Suppressor macrophage (primary cell): ENCODE measurements around the gene DLX3.
"Not testable (repeated sequence)": the region's sequence is repeated elsewhere in the genome, so short reads cannot be mapped to it uniquely, and the experiment has no call there.

Experiments used
- DNase-seq, 4 experiments: peaks; one replicate each; pipeline ENCODE4 v3.0.0-alpha.2; 2020 to 2022
- total RNA-seq, 17 experiments: gene quantifications; one replicate each; lab custom pipeline; 2026; ENCODE audit warnings: mixed read lengths in 6 of 17, inconsistent platforms in 3 of 17; lab: John Stamatoyannopoulos, UW

The DLX3 gene
- total RNA-seq, result 0 to 1.2 (median 0) reads per million in 17 experiments

GRCh38 chr17:49995055-49995738, at the start of gene DLX3:
Gene DLX3, minus strand, starts transcription at chr17:49995224. Its CDS starts 226 bp downstream, at chr17:49994998.
- peak; percentile 46 to 65 (median 55) for DNase-seq

GRCh38 chr17:50044483-50044882, 49.5 kb upstream of the DLX3 start:
- no peak for DNase-seq

- no peak for DNase-seq
These were observed 48.5 kb upstream of the DLX3 start for GRCh38 chr17:50043290-50044148.

DNA sequence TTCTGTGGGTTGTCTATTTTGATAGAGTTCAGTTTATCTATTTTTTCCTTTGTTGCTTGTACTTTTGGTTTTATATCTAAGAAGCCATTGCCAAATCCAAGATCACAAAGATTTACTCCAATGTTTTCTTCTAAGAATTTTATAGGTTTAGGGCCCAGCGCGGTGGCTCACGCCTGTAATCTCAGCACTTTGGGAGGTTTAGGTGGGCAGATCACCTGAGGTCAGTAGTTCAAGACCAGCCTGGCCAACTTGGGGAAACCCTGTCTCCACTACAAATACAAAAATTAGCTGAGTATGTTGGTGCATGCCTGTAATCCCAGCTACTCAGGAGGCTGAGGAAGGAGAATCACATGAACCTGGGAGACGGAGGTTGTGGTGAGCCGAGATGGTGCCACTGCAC, 47.2 kb upstream of the DLX3 start:
- no peak for DNase-seq

GRCh38 chr17:50040496-50040895, 45.5 kb upstream of the DLX3 start:
- not testable (repeated sequence) for DNase-seq

GRCh38 chr17:50039058-50039457, 44.0 kb upstream of the DLX3 start:
- DNase-seq, result no peak

- DNase-seq, result no peak
These were observed 42.5 kb upstream of the DLX3 start for GRCh38 chr17:50037321-50038107.

- DNase-seq, result no peak
These were observed 41.6 kb upstream of the DLX3 start for GRCh38 chr17:50036455-50037261.

DNA sequence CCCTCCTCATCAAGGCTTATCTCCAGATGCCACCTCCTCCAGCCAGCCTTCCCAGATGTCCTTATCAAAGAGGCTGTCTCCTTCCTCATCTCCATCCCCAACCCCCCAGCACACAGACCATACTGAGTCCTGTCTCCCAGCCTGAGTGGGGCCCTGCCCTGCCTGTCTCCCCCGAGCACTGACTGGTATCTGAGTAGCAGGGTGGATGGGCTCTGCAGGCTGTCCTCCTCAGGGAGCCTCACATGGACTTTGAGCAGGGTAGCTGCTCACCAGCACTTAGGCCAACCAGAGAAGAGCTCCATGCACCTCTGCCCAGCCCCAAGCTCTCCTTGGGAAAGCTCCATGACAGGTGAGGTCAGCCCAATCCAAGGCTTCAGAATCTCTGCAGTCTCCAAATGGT, 40.9 kb upstream of the DLX3 start:
- DNase-seq, result no peak

DNA sequence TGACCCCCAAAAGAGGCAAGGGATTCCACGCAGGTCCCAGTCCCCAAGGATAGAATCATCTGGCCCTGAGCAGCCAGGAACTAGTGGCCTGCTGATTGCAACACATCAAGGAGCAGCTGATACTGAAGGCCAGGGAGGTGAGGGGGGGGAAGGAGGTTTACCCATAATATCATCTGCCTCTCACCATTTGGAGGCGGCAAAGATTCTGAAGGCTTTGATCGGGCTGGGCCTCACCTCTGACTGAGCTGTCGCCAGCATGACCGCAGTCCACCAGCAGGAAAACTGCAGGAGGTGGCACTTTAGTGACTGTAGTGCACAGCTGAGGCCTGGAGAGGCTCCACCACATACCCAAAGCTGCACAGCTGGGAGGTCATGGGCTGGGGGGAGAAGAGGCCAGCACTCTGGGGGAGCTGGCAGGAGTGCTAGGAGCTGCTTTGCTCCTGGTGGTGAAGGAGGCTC, 40.4 kb upstream of the DLX3 start:
- DNase-seq, result peak in 3 of 4 experiments; percentile 18 to 54 (median 51)

DNA sequence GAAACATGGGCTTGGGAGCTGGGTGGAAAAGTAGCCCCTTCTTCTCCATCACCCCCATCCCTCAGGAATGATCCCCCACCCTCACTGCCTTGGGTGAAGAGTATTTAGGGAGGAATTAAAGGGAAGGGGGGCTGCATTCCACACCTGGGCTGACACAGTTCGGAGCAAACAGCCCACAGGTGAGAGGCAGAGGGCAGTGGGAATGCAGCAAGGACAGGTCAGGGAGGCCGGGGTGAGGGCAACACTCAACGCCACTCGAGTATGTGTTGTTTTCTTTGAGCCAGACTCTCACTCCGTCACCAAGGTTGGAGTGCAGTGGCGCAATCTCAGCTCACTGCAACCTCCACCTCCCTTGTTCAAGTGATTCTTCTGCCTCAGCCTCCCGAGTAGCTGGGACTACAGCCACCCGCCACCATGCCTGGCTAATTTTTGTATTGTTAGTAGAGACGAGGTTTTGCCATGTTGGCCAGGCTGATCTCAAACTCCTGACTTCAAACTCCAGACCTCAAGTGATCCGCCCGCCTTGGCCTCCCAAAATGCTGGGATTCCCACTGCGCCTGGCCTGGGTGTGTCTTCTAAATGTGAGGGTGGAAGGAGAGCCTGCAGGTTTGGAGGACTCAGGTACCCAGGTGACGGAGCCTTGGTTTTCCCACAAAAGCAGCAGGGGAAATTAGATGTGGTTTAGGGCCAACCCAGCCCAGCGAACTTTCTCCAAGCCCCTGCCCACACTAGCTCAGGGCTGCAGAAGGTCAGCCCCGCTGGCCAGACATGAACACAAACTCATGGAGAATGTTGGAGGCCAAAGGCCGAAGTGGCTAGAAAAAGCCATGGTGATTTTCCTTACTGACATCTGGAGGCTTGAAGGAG, 39.7 kb upstream of the DLX3 start:
- no peak for DNase-seq

GRCh38 chr17:50033316-50033715, 38.3 kb upstream of the DLX3 start:
- no peak for DNase-seq

GRCh38 chr17:50029185-50029584, 34.2 kb upstream of the DLX3 start:
- no peak for DNase-seq

- no peak for DNase-seq
These were observed 33.7 kb upstream of the DLX3 start for GRCh38 chr17:50028736-50029120.

DNA sequence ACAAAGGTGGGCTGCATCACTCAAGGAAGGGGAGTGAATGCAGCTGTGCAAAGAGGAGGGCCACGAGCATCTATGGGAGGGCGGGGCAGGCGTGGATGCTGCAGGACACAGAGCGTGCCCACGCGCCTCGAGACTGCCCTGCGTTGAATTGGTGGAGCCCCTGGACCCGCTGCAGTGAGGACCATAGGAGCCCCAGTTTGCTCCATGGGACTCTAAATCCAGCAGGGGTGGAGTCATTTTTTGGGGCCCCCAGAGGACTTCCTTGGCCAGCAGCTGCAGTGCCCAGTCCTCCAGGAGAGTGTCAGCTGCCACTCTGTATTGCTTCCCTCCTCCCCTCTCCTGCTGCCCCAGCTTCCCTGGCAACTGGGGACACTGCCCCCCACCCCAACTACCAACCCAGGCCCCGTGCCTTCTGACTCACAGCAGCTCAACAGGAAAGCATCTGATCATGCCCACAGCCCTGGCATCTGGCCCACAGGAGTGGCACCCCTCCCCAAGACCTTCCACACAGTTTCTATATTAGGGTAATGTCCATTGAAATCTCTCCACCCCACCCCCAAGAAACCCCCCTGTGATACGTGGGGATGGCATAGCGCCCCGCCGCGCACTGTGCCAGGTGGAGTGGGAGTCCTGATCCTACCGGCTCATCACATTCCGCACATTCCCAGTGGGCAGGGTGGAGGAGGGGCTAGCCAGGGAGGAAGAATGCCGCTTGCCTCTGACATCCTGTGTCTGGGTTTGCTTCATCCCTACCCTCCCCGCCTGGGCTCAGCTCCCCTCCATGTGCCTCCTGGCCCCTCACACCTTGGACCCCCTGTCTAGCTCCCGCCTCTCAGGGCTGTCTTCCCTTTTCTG, 33.1 kb upstream of the DLX3 start:
- DNase-seq, result peak; percentile 87 to 92 (median 90)

DNA sequence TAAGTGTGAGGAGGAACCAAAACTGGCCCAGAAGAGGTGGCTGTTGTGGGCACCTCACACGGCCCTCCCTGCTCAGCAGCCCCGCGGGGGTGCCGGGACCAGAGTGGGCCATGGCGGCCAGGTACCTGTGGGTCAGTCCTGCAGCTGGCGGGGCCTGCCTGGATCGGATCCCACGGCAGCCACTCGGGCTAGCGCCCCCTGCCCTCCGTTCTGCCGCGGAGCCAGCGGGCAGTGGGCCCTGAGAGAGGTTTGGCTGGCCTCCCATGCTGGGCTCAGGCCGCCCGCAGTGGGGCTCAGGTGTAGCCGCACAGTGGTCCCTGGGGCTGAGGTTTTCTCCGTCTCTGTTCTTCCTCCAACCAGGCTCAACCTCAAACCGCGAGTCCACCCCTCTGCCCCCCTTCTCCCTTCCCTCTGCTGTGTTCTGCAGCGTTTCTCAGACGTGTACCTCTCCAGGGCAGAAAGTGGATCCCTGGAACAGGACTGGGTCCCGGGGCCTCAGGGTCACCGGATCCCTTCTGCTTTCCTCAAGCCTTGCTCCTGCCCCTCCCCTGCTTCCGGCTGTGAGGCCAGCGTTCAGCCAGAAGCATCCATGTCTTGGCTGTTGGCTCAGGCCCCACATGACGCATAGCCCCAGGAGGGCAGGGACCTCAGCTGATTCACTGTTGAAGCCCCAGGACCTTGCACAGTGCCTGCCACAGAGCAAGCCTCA, 32.3 kb upstream of the DLX3 start:
- DNase-seq, result peak; percentile 85 to 94 (median 90)

DNA sequence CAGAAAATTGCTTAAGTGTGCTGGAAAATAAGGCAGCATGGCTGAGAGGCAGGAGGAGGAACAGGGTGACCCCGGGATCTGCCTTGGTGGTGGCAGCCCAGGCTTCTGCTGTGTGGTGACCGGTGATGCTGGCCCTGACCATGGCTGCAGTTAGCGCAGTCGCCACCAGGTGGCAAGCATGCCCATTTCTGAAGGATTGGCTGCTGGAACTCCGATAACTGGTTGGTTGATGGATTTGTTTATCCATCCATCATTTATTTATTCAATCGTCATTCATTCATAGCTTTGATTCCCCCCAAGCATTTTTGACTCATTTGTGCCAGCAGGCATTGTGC, 31.8 kb upstream of the DLX3 start:
- peak; percentile 84 to 93 (median 88) for DNase-seq

- no peak for DNase-seq
These were observed 31.1 kb upstream of the DLX3 start for GRCh38 chr17:50026046-50026675.

- no peak for DNase-seq
These were observed 29.8 kb upstream of the DLX3 start for GRCh38 chr17:50024808-50025207.
